Adrenal gland (tissue), 12 donors: ENCODE measurements around the gene PCDHGA6. TPM values are rescaled to one million over a fixed set of nuclear protein-coding genes. Genes with fewer than 3 reads are reported as not detected.

ENCODE experiments used
- DNase-seq, 7 donors: peaks; one replicate each; pipeline ENCODE4 v3.0.0-alpha.2; 2019 to 2020
- H3K27ac ChIP-seq, 5 donors: fragments of 200-600 bp; sonication (generic) in 4 of 5; 1 replicate in 3 of 5; 2 replicates in 2 of 5; pipeline versions ENCODE4 v1.5.1 to v1.8.0; 2016 to 2020; ENCODE audit warnings: mild to moderate bottlenecking in 1 of 5
- H3K27me3 ChIP-seq: fragments of 200-600 bp; 2 replicates; pipeline ENCODE4 v1.8.0; 2021
- H3K36me3 ChIP-seq, 2 donors: fragments of 200-600 bp; replicated peaks in 1 of 2; 1 replicate in 1 of 2; 2 replicates in 1 of 2; pipeline versions ENCODE4 v1.5.1 to v1.8.0; 2018 to 2022
- H3K4me1 ChIP-seq, 2 donors: fragments of 200-600 bp; replicated peaks in 1 of 2; 1 replicate in 1 of 2; 2 replicates in 1 of 2; pipeline versions ENCODE4 v1.5.1 to v1.8.0; 2018 to 2021
- H3K4me3 ChIP-seq, 4 donors: fragments of 200-600 bp; sonication (generic) in 3 of 4; one replicate each; pipeline ENCODE4 v1.5.1; 2016 to 2018
- H3K9me3 ChIP-seq, 3 donors: fragments of 200-600 bp; sonication (generic) in 1 of 3; replicated peaks in 1 of 3; 1 replicate in 2 of 3; 2 replicates in 1 of 3; pipeline versions ENCODE4 v1.5.1 to v1.8.0; 2016 to 2021
- POLR2A ChIP-seq, 2 donors: fragments of 450-650 bp; IDR thresholded peaks; one replicate each; pipeline ENCODE4 v1.6.1; 2017; ENCODE audit warnings: antibody characterized with exemption in 2 of 2, mild to moderate bottlenecking in 2 of 2, moderate library complexity in 1 of 2
- WGBS, 4 donors: extraction: QIAGEN DNeasy Blood & Tissue Kit in 2 of 4; methylation state at CpG; one replicate each; pipeline versions ENCODE4 v1.1.5 to v1.1.7; 2013 to 2017; 5-methylcytosine and 5-hydroxymethylcytosine counted together
- intact Hi-C, 2 donors: fragments of 100-400 bp; cut with DNase I; formaldehyde crosslinking; loops; one replicate each; pipeline versions ENCODE4 v1.14.1 to v1.15.0; 2022 to 2023
- polyA plus RNA-seq, 3 donors: library from polyadenylated mRNA; stranded (reverse); fragments of 200-250 nt in 2 of 3; fragments of 350-450 nt in 1 of 3; fragmentation: Illumina TruSeq in 1 of 3; extraction: RNeasy Lipid Tissue Mini Kit (QIAGEN cat#74804) in 1 of 3; gene quantifications; one replicate each; pipeline ENCODE4 v1.2.3, GENCODE V29; 2013 to 2014
- total RNA-seq, 9 donors: library from RNA; depleted of rRNA in 4 of 9; stranded (reverse); fragments of >200 nt in 4 of 9; fragments of 120-200 nt in 1 of 9; fragmentation: NEBNext Ultra II Directional in 1 of 9; extraction: Animal tissue kit (Norgen Biotek cat#: 25700) in 1 of 9; gene quantifications; one replicate each; pipeline versions ENCODE4 v1.1.0 to v1.2.4, GENCODE V29; 2013 to 2023
- TF ChIP-seq, protein P1 (sequence below), 6 experiments: fragments of 450-650 bp in 4 of 6; fragments of 200-600 bp in 2 of 6; sonication (generic) in 1 of 6; IDR thresholded peaks; 1 replicate in 5 of 6; 2 replicates in 1 of 6; pipeline versions ENCODE4 v1.5.1 to v1.8.0; 2016 to 2021; ENCODE audit warnings: antibody characterized with exemption in 6 of 6, mild to moderate bottlenecking in 2 of 6, moderate library complexity in 1 of 6
- donor health status: healthy with polysubstance abuse.
- donor health status: Bipolar disorder and iron deficiency.
- donor health status: DM: yes; HTN: yes; CAD: no.
- donor health status: DM: no; HTN: no; CAD: no.
- donor health status: DM: no; HTN: no; CAD: no.
- donor health status: DM: yes; HTN: yes; CAD: no.

The PCDHGA6 gene
- total and polyA plus RNA-seq, 12 donors, result 0.57 to 6.6 (median 2.8) TPM

DNA sequence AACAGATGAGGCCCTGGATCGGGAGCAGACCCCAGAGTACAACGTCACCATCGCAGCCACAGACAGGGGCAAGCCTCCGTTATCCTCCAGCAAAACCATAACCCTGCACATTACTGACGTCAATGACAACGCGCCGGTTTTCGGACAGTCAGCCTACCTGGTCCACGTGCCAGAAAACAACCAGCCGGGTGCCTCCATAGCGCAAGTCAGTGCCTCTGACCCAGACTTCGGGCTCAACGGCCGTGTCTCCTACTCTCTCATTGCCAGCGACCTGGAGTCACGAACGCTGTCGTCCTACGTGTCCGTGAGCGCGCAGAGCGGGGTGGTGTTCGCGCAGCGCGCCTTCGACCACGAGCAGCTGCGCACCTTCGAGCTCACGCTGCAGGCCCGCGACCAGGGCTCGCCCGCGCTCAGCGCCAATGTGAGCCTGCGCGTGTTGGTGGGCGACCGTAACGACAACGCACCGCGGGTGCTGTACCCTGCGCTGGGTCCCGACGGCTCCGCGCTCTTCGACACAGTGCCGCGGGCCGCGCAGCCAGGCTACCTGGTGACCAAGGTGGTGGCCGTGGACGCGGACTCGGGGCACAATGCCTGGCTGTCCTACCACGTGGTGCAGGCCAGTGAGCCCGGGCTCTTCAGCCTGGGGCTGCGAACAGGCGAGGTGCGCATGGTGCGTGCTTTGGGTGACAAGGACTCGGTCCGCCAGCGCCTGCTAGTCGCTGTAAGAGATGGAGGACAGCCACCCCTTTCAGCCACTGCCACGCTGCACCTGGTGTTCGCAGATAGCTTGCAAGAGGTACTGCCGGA is 45.6 kb downstream of the PCDHGA6 start:
- no peaks in the 10 kb centered on the region for H3K27me3 ChIP-seq
- no peak for TF ChIP-seq POLR2A (IDR thresholded peaks at IDR 0.05)
- TF ChIP-seq, protein P1, sequence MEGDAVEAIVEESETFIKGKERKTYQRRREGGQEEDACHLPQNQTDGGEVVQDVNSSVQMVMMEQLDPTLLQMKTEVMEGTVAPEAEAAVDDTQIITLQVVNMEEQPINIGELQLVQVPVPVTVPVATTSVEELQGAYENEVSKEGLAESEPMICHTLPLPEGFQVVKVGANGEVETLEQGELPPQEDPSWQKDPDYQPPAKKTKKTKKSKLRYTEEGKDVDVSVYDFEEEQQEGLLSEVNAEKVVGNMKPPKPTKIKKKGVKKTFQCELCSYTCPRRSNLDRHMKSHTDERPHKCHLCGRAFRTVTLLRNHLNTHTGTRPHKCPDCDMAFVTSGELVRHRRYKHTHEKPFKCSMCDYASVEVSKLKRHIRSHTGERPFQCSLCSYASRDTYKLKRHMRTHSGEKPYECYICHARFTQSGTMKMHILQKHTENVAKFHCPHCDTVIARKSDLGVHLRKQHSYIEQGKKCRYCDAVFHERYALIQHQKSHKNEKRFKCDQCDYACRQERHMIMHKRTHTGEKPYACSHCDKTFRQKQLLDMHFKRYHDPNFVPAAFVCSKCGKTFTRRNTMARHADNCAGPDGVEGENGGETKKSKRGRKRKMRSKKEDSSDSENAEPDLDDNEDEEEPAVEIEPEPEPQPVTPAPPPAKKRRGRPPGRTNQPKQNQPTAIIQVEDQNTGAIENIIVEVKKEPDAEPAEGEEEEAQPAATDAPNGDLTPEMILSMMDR (IDR thresholded peaks at IDR 0.05), result no peak

DNA sequence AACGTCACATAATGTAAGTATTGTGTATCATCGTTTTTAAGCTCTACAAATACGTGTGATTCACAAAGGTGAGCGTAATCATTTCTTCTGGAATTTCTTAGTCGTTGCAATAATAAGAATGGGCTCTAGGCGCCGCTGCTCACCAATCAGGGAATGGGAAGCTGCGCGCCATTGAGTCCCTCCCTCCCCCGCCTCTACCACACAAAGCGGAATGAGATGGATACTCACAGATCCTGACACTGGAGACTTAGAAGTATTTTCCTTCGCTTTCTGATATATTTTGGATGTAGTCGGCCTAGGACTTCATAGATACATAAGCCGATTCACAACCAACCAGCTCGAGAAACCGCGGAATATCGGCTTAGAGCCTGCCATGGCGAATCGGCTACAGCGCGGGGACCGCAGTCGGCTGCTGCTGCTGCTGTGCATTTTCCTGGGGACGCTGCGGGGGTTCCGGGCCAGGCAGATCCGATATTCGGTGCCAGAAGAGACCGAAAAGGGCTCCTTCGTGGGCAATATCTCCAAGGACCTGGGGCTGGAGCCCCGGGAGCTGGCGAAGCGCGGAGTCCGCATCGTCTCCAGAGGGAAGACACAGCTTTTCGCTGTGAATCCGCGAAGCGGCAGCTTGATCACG is 47.3 kb downstream of the PCDHGA6 start, which contains the start of gene PCDHGA11:
Gene PCDHGA11, plus strand, starts transcription at position 197 of the 634 bp plus-strand sequence. Its CDS starts 177 bp downstream, at position 374.
- no peak for TF ChIP-seq POLR2A (IDR thresholded peaks at IDR 0.05)
- TF ChIP-seq, protein P1 (IDR thresholded peaks at IDR 0.05), result peak in 5 of 6 experiments; percentile 15 to 41 (median 37)
- WGBS, 4 donors, result 8 to 13% (median 10%) methylated on average over 30 to 42 of the region's 42 CpGs
- intact Hi-C loops, result loop anchor here in 1 of 2 donors (10.0 kb wide), 1 partner anchor 104 kb away; no protein-coding TSS in a partner anchor
- DNase-seq, result peak in 1 of 7 donors; percentile 31
- peaks cover 0 to 86% (median 26%) of the 10 kb centered on the region in 3 donors for H3K9me3 ChIP-seq
- no peak within 1 kb of the TSS for H3K27ac ChIP-seq
- peak within 1 kb of the TSS in 1 of 4 donors; percentile 40 for H3K4me3 ChIP-seq
- no peaks in the 10 kb centered on the region for H3K36me3 ChIP-seq
- H3K27me3 ChIP-seq, result no peaks in the 10 kb centered on the region
- H3K4me1 ChIP-seq, result no peaks in the 10 kb centered on the region

More for the DNA sequence above, 45.6 kb downstream of the PCDHGA6 start:
- intact Hi-C loops, result loop anchor here (10.0 kb wide), 4 partner anchors 104 to 194 kb away; partner anchors contain the start of gene PCDHB14 (in 1 of the 2)
- H3K36me3 ChIP-seq, result no peaks in the 10 kb centered on the region
- 24 to 44% (median 28%) methylated on average over 38 to 74 of the region's 74 CpGs for WGBS, 4 donors
- no peak overlapping the region for H3K27ac ChIP-seq
- DNase-seq, result no peak
- no peaks in the 10 kb centered on the region for H3K4me1 ChIP-seq
- peaks cover 0 to 75% (median 17%) of the 10 kb centered on the region in 3 donors for H3K9me3 ChIP-seq
- H3K4me3 ChIP-seq, result peak overlapping the region in 1 of 4 donors; percentile 4

DNA sequence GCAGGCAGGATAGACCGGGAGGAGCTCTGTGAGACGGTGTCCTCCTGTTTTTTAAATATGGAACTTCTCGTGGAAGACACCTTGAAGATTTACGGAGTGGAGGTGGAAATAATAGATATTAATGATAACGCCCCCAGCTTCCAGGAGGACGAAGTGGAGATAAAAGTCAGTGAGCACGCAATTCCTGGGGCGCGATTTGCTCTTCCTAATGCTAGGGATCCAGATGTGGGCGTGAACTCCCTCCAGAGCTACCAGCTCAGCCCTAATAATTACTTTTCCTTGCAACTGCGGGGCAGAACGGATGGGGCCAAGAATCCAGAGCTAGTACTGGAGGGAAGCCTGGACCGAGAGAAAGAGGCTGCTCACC is 47.8 kb downstream of the PCDHGA6 start:
- no peaks in the 10 kb centered on the region for H3K27me3 ChIP-seq
- no peaks in the 10 kb centered on the region for H3K36me3 ChIP-seq
- H3K9me3 ChIP-seq, result peaks cover 0 to 86% (median 26%) of the 10 kb centered on the region in 3 donors
- TF ChIP-seq POLR2A (IDR thresholded peaks at IDR 0.05), result no peak
- TF ChIP-seq, protein P1 (IDR thresholded peaks at IDR 0.05), result no peak
- intact Hi-C loops, result loop anchor here in 1 of 2 donors (10.0 kb wide), 1 partner anchor 103 kb away; no protein-coding TSS in a partner anchor
- no peak overlapping the region for H3K27ac ChIP-seq
- peak overlapping the region in 1 of 4 donors; percentile 40 for H3K4me3 ChIP-seq
- H3K4me1 ChIP-seq, result no peaks in the 10 kb centered on the region
- DNase-seq, result no peak
- 7 to 8% (median 7%) methylated on average over 10 to 13 of the region's 13 CpGs for WGBS, 4 donors

DNA sequence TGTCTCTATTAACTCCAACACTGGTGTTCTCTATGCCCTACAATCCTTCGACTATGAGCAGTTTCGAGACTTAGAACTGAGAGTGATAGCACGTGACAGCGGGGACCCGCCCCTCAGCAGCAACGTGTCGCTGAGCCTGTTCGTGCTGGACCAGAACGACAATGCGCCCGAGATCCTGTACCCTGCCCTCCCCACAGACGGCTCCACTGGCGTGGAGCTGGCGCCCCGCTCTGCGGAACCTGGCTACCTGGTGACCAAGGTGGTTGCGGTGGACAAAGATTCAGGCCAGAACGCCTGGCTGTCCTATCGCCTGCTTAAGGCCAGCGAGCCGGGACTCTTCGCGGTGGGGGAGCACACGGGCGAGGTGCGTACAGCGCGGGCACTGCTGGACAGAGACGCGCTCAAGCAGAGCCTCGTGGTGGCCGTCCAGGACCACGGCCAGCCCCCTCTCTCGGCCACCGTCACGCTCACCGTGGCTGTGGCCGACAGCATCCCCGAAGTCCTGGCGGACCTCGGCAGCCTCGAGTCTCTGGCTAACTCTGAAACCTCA is 49.1 kb downstream of the PCDHGA6 start:
- H3K4me1 ChIP-seq, result no peaks in the 10 kb centered on the region
- intact Hi-C loops, result loop anchor here in 1 of 2 donors (10.0 kb wide), 1 partner anchor 102 kb away; no protein-coding TSS in a partner anchor
- no peak overlapping the region for H3K27ac ChIP-seq
- WGBS, 4 donors, result 17 to 28% (median 20%) methylated on average over 1 to 42 of the region's 42 CpGs
- H3K4me3 ChIP-seq, result no peak overlapping the region
- no peak for DNase-seq
- H3K36me3 ChIP-seq, result no peaks in the 10 kb centered on the region
- peaks cover 0 to 96% (median 26%) of the 10 kb centered on the region in 3 donors for H3K9me3 ChIP-seq
- no peaks in the 10 kb centered on the region for H3K27me3 ChIP-seq
- TF ChIP-seq, protein P1 (IDR thresholded peaks at IDR 0.05), result no peak
- no peak for TF ChIP-seq POLR2A (IDR thresholded peaks at IDR 0.05)
